Body of pancreas (tissue), 4 donors: ENCODE measurements around the gene TOX3. TPM values are rescaled to one million over a fixed set of nuclear protein-coding genes. Genes with fewer than 3 reads are reported as not detected.

Experiments used
- ATAC-seq: fragments of 150-250 bp; one replicate; pipeline ENCODE4 v1.9.1; 2016
- DNase-seq, 4 donors: peaks; one replicate each; pipeline ENCODE4 v3.0.0-alpha.2; 2019
- H3K27ac ChIP-seq, 4 donors: fragments of 200-600 bp; sonication (generic); 1 replicate in 3 of 4; 2 replicates in 1 of 4; pipeline versions ENCODE4 v1.5.1 to v1.6.1; 2016 to 2019; ENCODE audit warnings: mild to moderate bottlenecking in 1 of 4, mixed read lengths in 1 of 4, moderate library complexity in 1 of 4
- H3K27me3 ChIP-seq, 2 donors: fragments of 200-600 bp; sonication (generic); one replicate each; pipeline ENCODE4 v1.6.0; 2016; ENCODE audit warnings: mild to moderate bottlenecking in 1 of 2
- H3K36me3 ChIP-seq, 2 donors: fragments of 200-600 bp; sonication (generic); replicated peaks in 1 of 2; 2 replicates each; pipeline ENCODE4 v1.5.1; 2016; ENCODE audit warnings: low read depth in 2 of 2; ENCODE audit not compliant: insufficient read depth in 1 of 2
- H3K4me1 ChIP-seq: fragments of 200-600 bp; sonication (generic); one replicate; pipeline ENCODE4 v1.6.0; 2016
- H3K4me3 ChIP-seq, 2 donors: fragments of 200-600 bp; sonication (generic); 1 replicate in 1 of 2; 2 replicates in 1 of 2; pipeline ENCODE4 v1.5.1; 2016 to 2019
- H3K9me3 ChIP-seq, 3 donors: fragments of 200-600 bp; sonication (generic); 1 replicate in 2 of 3; 2 replicates in 1 of 3; pipeline ENCODE4 v1.5.1; 2016
- CTCF ChIP-seq, 7 experiments: fragments of 450-650 bp in 4 of 7; fragments of 200-600 bp in 3 of 7; sonication (generic) in 3 of 7; IDR thresholded peaks; one replicate each; pipeline ENCODE4 v1.5.1; 2016 to 2019; ENCODE audit warnings: antibody characterized with exemption in 7 of 7
- POLR2A ChIP-seq, 3 donors: fragments of 450-650 bp; IDR thresholded peaks; one replicate each; pipeline ENCODE4 v1.6.1; 2016; ENCODE audit warnings: antibody characterized with exemption in 3 of 3, mild to moderate bottlenecking in 2 of 3
- WGBS, 2 donors: methylation state at CpG; one replicate each; pipeline ENCODE4 v1.1.5; 2017; 5-methylcytosine and 5-hydroxymethylcytosine counted together
- intact Hi-C: fragments of 100-400 bp; cut with DNase I; formaldehyde crosslinking; loops from one replicate; pipeline ENCODE4 v1.15.1; 2023
- total RNA-seq, 2 donors: library from RNA; depleted of rRNA; stranded (reverse); fragments of >200 nt; gene quantifications; one replicate each; pipeline ENCODE4 v1.1.0, GENCODE V29; 2016

Gene TOX3
- total RNA-seq, 2 donors from 2014 or later, result 1.3 to 5.2 TPM

GRCh38 chr16:52433643-52434042, 113.3 kb downstream of the TOX3 start:
- H3K27ac ChIP-seq, result no peak overlapping the region
- 60 to 76% methylated on average over 2 of the region's 2 CpGs for WGBS, 2 donors
- H3K4me1 ChIP-seq, result no peaks in the 10 kb centered on the region
- H3K4me3 ChIP-seq, result no peak overlapping the region
- DNase-seq (no peak), ATAC-seq (no peak)
- intact Hi-C loops, result no loop called here
- H3K27me3 ChIP-seq, result no peaks in the 10 kb centered on the region
- TF ChIP-seq POLR2A (IDR thresholded peaks at IDR 0.05) (no peak), CTCF (IDR thresholded peaks at IDR 0.05) (no peak)
- no peaks in the 10 kb centered on the region for H3K9me3 ChIP-seq
- H3K36me3 ChIP-seq, result no peaks in the 10 kb centered on the region

DNA sequence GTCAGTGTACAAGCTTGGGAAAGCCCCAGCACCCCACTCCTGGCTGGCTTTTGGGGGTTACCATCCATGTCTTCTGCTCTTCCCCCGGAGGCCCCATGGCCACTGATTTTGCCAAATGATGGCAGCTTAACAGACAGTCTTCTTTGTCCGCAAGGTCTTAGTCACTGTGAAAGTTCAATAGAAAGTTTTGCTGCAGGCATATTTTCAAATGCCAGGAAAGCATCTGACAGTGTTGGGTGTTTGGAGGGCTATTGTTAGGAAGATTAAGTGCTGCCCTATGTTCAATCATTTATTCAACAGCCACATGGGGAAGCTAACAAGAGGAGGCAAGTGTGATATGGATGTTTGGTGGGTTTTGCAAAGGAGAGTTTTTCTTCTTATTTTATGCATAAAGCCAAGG, 122.4 kb downstream of the TOX3 start:
- WGBS, 2 donors, result 82 to 88% methylated on average over 2 of the region's 2 CpGs
- no peak for DNase-seq
- intact Hi-C loops, result no loop called here

GRCh38 chr16:52422307-52422706, 124.6 kb downstream of the TOX3 start:
- Histone ChIP-seq H3K27me3 (no peaks in the 10 kb centered on the region), H3K27ac (no peak overlapping the region), H3K4me3 (no peak overlapping the region), H3K36me3 (no peaks in the 10 kb centered on the region), H3K9me3 (no peaks in the 10 kb centered on the region), H3K4me1 (no peaks in the 10 kb centered on the region)
- intact Hi-C loops, result no loop called here
- no peak for ATAC-seq
- 75 to 76% methylated on average over 1 of the region's 1 CpG for WGBS, 2 donors
- no peak for DNase-seq
- no peak for TF ChIP-seq CTCF (IDR thresholded peaks at IDR 0.05)
- no peak for TF ChIP-seq POLR2A (IDR thresholded peaks at IDR 0.05)

More for the DNA sequence above, 122.4 kb downstream of the TOX3 start:
- Histone ChIP-seq H3K4me3 (no peak overlapping the region), H3K36me3 (no peaks in the 10 kb centered on the region), H3K9me3 (no peaks in the 10 kb centered on the region), H3K27me3 (no peaks in the 10 kb centered on the region), H3K4me1 (no peaks in the 10 kb centered on the region), H3K27ac (no peak overlapping the region)
- TF ChIP-seq POLR2A (IDR thresholded peaks at IDR 0.05), result no peak
- no peak for TF ChIP-seq CTCF (IDR thresholded peaks at IDR 0.05)
- ATAC-seq, result no peak

DNA sequence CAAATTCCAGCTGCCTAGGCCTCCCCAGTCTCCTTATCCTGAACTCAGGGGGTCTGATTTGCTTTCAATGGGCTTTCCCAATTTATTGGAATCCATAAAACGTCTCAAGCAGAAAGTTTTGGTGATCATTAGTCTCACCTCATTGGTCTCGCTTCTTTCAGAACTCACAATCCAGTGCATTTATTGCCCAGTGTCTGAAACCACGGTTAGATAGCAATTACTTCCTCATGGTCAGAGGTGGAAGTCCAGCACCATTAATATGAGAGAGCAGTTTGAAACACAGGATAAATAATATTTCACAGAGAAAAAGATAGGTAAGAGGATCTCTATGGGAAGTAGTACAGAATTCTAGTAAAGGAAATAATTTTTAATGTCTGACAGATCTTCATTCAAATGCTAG, 128.7 kb downstream of the TOX3 start:
- no peaks in the 10 kb centered on the region for H3K9me3 ChIP-seq
- DNase-seq (no peak), ATAC-seq (no peak)
- TF ChIP-seq POLR2A (IDR thresholded peaks at IDR 0.05), result no peak
- no peak for TF ChIP-seq CTCF (IDR thresholded peaks at IDR 0.05)
- H3K4me1 ChIP-seq, result no peaks in the 10 kb centered on the region
- no peak overlapping the region for H3K4me3 ChIP-seq
- WGBS, 2 donors, result 60 to 72% methylated on average over 3 of the region's 3 CpGs
- H3K36me3 ChIP-seq, result no peaks in the 10 kb centered on the region
- intact Hi-C loops, result no loop called here
- no peak overlapping the region for H3K27ac ChIP-seq
- no peaks in the 10 kb centered on the region for H3K27me3 ChIP-seq

GRCh38 chr16:52416888-52417287, 130.1 kb downstream of the TOX3 start:
- DNase-seq (no peak), ATAC-seq (no peak)
- TF ChIP-seq CTCF (IDR thresholded peaks at IDR 0.05) (no peak), POLR2A (IDR thresholded peaks at IDR 0.05) (no peak)
- Histone ChIP-seq H3K4me3 (no peak overlapping the region), H3K9me3 (no peaks in the 10 kb centered on the region), H3K27me3 (no peaks in the 10 kb centered on the region), H3K36me3 (no peaks in the 10 kb centered on the region), H3K4me1 (no peaks in the 10 kb centered on the region), H3K27ac (no peak overlapping the region)
- intact Hi-C loops, result no loop called here
- WGBS, 2 donors, result 58 to 75% methylated on average over 1 of the region's 1 CpG
